ENCODE data around the gene PTPN2.

DNA sequence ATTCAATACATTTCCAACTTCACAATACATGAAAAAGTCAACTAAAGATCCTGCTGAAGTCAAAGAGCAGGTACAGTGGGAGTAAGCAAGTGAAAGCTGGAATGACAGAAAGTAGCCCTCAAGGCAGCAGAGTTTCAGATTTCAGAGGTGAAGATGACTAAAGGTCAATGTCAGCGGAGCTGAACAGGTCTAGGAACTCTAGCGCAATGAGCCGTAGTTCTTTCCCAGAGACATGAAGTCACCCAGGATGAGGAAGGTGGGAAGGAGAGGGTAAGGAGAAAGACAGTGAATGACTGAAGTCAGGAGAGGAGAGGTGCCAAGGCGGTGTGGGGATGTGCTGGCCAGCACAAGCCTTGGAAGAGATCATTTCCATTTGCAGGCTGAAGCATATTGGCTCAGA lies 28.1 kb downstream of the PTPN2 start:
- no peak for TF ChIP-seq CEBPB (IDR thresholded peaks at IDR 0.05; ENCODE audit: low read depth, low read length)
- no peak for TF ChIP-seq RCOR1 (IDR thresholded peaks at IDR 0.05; ENCODE audit: insufficient replicate concordance, low read length)
- TF ChIP-seq FOS (IDR thresholded peaks at IDR 0.05; ENCODE audit: low read depth, low read length): no peak
- TF ChIP-seq POLR2A (IDR thresholded peaks at IDR 0.05; ENCODE audit: low read depth, low read length): no peak
- TF ChIP-seq SMC3 (IDR thresholded peaks at IDR 0.05; ENCODE audit: low read depth, low read length): no peak
- no peak for TF ChIP-seq MAFK (IDR thresholded peaks at IDR 0.05; ENCODE audit: low read depth, low read length)
- TF ChIP-seq, protein P1, sequence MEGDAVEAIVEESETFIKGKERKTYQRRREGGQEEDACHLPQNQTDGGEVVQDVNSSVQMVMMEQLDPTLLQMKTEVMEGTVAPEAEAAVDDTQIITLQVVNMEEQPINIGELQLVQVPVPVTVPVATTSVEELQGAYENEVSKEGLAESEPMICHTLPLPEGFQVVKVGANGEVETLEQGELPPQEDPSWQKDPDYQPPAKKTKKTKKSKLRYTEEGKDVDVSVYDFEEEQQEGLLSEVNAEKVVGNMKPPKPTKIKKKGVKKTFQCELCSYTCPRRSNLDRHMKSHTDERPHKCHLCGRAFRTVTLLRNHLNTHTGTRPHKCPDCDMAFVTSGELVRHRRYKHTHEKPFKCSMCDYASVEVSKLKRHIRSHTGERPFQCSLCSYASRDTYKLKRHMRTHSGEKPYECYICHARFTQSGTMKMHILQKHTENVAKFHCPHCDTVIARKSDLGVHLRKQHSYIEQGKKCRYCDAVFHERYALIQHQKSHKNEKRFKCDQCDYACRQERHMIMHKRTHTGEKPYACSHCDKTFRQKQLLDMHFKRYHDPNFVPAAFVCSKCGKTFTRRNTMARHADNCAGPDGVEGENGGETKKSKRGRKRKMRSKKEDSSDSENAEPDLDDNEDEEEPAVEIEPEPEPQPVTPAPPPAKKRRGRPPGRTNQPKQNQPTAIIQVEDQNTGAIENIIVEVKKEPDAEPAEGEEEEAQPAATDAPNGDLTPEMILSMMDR (conservative IDR thresholded peaks at IDR 0.05; ENCODE audit: low read depth, low read length): no peak
- TF ChIP-seq RAD21 (IDR thresholded peaks at IDR 0.05; ENCODE audit: low read length): no peak
- no peak for TF ChIP-seq CHD1 (IDR thresholded peaks at IDR 0.05; ENCODE audit: low read depth, low read length)
- no peak for TF ChIP-seq BHLHE40 (IDR thresholded peaks at IDR 0.05; ENCODE audit: low read depth, low read length)
- TF ChIP-seq, protein P2, sequence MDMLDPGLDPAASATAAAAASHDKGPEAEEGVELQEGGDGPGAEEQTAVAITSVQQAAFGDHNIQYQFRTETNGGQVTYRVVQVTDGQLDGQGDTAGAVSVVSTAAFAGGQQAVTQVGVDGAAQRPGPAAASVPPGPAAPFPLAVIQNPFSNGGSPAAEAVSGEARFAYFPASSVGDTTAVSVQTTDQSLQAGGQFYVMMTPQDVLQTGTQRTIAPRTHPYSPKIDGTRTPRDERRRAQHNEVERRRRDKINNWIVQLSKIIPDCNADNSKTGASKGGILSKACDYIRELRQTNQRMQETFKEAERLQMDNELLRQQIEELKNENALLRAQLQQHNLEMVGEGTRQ (IDR thresholded peaks at IDR 0.05; ENCODE audit: low read depth, low read length): no peak
- TF ChIP-seq, protein P3, sequence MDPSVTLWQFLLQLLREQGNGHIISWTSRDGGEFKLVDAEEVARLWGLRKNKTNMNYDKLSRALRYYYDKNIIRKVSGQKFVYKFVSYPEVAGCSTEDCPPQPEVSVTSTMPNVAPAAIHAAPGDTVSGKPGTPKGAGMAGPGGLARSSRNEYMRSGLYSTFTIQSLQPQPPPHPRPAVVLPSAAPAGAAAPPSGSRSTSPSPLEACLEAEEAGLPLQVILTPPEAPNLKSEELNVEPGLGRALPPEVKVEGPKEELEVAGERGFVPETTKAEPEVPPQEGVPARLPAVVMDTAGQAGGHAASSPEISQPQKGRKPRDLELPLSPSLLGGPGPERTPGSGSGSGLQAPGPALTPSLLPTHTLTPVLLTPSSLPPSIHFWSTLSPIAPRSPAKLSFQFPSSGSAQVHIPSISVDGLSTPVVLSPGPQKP (IDR thresholded peaks at IDR 0.05; ENCODE audit: borderline replicate concordance, low read depth, low read length): no peak
